ENCODE data around the gene HARS2.

DNA sequence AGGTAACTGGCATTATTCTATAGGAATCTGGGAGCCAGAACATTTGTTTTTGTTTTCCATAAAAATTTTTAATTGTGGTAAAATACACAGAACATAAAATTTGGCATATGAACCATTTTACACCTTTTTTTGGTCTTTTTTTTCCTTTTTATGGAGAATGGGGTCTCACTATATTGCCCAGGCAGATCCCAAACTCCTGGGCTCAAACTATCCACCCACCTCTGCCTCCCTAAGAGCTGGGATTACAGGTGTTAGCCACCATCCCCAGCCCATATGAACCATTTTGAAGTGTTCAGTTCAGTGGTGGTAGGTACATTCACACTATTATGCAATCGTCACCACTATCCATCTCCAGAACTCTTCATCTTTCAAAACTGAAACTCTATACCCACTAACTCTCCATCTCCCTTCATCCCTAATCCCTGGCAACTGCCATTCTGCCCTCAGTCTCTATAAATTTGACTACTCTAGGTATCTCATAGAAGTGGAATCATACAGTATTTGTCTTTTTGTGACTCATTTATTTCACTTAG, 22.4 kb downstream of the HARS2 start:
- TF ChIP-seq, protein P1, sequence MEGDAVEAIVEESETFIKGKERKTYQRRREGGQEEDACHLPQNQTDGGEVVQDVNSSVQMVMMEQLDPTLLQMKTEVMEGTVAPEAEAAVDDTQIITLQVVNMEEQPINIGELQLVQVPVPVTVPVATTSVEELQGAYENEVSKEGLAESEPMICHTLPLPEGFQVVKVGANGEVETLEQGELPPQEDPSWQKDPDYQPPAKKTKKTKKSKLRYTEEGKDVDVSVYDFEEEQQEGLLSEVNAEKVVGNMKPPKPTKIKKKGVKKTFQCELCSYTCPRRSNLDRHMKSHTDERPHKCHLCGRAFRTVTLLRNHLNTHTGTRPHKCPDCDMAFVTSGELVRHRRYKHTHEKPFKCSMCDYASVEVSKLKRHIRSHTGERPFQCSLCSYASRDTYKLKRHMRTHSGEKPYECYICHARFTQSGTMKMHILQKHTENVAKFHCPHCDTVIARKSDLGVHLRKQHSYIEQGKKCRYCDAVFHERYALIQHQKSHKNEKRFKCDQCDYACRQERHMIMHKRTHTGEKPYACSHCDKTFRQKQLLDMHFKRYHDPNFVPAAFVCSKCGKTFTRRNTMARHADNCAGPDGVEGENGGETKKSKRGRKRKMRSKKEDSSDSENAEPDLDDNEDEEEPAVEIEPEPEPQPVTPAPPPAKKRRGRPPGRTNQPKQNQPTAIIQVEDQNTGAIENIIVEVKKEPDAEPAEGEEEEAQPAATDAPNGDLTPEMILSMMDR (IDR thresholded peaks at IDR 0.05; ENCODE audit: low read depth, low read length, poor library complexity, severe bottlenecking) = no peak
- no peak for TF ChIP-seq EZH2phosphoT487 (IDR thresholded peaks at IDR 0.05; ENCODE audit: borderline replicate concordance, low read length)

All from DOHH2 (cell line).